HG03135 (cell line): ENCODE results near the gene CENPP.

Experiments
- ATAC-seq: cut with Tn5 transposase; IDR thresholded peaks from one replicate; pipeline ENCODE4 v1.9.1; 2021; ENCODE audit warnings: mild to moderate bottlenecking, moderate library complexity; ENCODE audit not compliant: unreplicated experiment

CENPP gene

GRCh38 chr9:92633614-92634278, 308.0 kb downstream of the CENPP start:
- ATAC-seq: no peak

- ATAC-seq: no peak
These were observed 309.2 kb downstream of the CENPP start for GRCh38 chr9:92634712-92635605.

- ATAC-seq: no peak
These were observed 310.0 kb downstream of the CENPP start for GRCh38 chr9:92635760-92636159.

- no peak for ATAC-seq
These were observed 310.9 kb downstream of the CENPP start for GRCh38 chr9:92636627-92637026.

- no peak for ATAC-seq
These were observed 311.6 kb downstream of the CENPP start for GRCh38 chr9:92637326-92637725.

GRCh38 chr9:92637886-92638620, 312.3 kb downstream of the CENPP start:
- no peak for ATAC-seq

GRCh38 chr9:92638621-92639101, 312.9 kb downstream of the CENPP start:
- ATAC-seq: no peak

- ATAC-seq: no peak
These were observed 313.4 kb downstream of the CENPP start for GRCh38 chr9:92639124-92639523.

- ATAC-seq: no peak
These were observed 314.1 kb downstream of the CENPP start for GRCh38 chr9:92639791-92640271.

- no peak for ATAC-seq
These were observed 314.8 kb downstream of the CENPP start for GRCh38 chr9:92640398-92641091.

GRCh38 chr9:92641092-92641809, 315.5 kb downstream of the CENPP start:
- ATAC-seq: no peak

GRCh38 chr9:92642041-92642451, 316.3 kb downstream of the CENPP start:
- no peak for ATAC-seq

GRCh38 chr9:92642564-92642963, 316.8 kb downstream of the CENPP start:
- no peak for ATAC-seq

GRCh38 chr9:92644278-92644677, 318.5 kb downstream of the CENPP start:
- no peak for ATAC-seq

GRCh38 chr9:92645041-92645440, 319.3 kb downstream of the CENPP start:
- no peak for ATAC-seq

- no peak for ATAC-seq
These were observed 322.1 kb downstream of the CENPP start for GRCh38 chr9:92647671-92648473.

GRCh38 chr9:92648474-92648971, 322.8 kb downstream of the CENPP start:
- no peak for ATAC-seq

- no peak for ATAC-seq
These were observed 323.3 kb downstream of the CENPP start for GRCh38 chr9:92649007-92649406.

- no peak for ATAC-seq
These were observed 324.5 kb downstream of the CENPP start for GRCh38 chr9:92650296-92650695.
